K562 (cell line): ENCODE measurements around the gene PDE9A. TPM values are rescaled to one million over a fixed set of nuclear protein-coding genes. Genes with fewer than 3 reads are reported as not detected.

ENCODE experiments used
- ARID2 ChIP-seq: fragments of 450-650 bp; IDR thresholded peaks from 2 replicates; pipeline ENCODE4 v1.6.1; 2017; ENCODE audit warnings: antibody characterized with exemption, mild to moderate bottlenecking
- ARNT ChIP-seq, 2 experiments: fragments of 450-650 bp; IDR thresholded peaks; 2 replicates each; pipeline ENCODE4 v1.6.1; 2016; ENCODE audit warnings: mild to moderate bottlenecking in 1 of 2
- ELF4 ChIP-seq: fragments of 450-650 bp; formaldehyde crosslinking; IDR thresholded peaks from 2 replicates; pipeline ENCODE4 v1.4.0; 2022; ENCODE audit warnings: missing genetic modification characterization
- HDAC1 ChIP-seq, 2 experiments: fragments of 450-650 bp; IDR thresholded peaks; 2 replicates each; pipeline ENCODE4 v1.6.1; 2016 to 2017; ENCODE audit warnings: inconsistent platforms in 1 of 2, mild to moderate bottlenecking in 1 of 2, moderate library complexity in 1 of 2
- KLF1 ChIP-seq: fragments of 450-650 bp; IDR thresholded peaks from 2 replicates; pipeline ENCODE4 v1.6.1; 2016; ENCODE audit warnings: missing genetic modification characterization, missing compliant biosample characterization
- KLF16 ChIP-seq: IDR thresholded peaks from 2 replicates; pipeline ENCODE4 v1.6.1; 2016; ENCODE audit warnings: antibody characterized with exemption
- MTA2 ChIP-seq: fragments of 450-650 bp; IDR thresholded peaks from 2 replicates; pipeline ENCODE4 v1.6.1; 2016; ENCODE audit warnings: low read depth
- NCOA4 ChIP-seq: fragments of 450-650 bp; IDR thresholded peaks from 2 replicates; pipeline ENCODE4 v1.6.1; 2018; ENCODE audit warnings: mild to moderate bottlenecking; ENCODE audit not compliant: partially characterized antibody
- PHB ChIP-seq: fragments of 250-450 bp; sonication (Bioruptor Pico); IDR thresholded peaks from 2 replicates; pipeline ENCODE4 v1.5.0; 2021
- SLC30A9 ChIP-seq: fragments of 250-450 bp; sonication (Bioruptor Pico); IDR thresholded peaks from 2 replicates; pipeline ENCODE4 v1.8.0; 2022; ENCODE audit warnings: mild to moderate bottlenecking, moderate library complexity
- SMARCA5 ChIP-seq: fragments of 450-650 bp; IDR thresholded peaks from 2 replicates; pipeline ENCODE4 v1.6.1; 2016
- TRIM24 ChIP-seq, 2 experiments: fragments of 450-650 bp; IDR thresholded peaks; 2 replicates each; pipeline ENCODE4 v1.6.1; 2016
- polyA plus RNA-seq, 8 experiments: library from polyadenylated mRNA; depleted of rRNA in 4 of 8; stranded (reverse) in 5 of 8; unstranded in 3 of 8; fragments of >200 nt; fragmentation: Nextera tagmentation in 2 of 8; fragmentation: Illumina TruSeq in 1 of 8; extraction: Ambion mirVana in 2 of 8; extraction: Trizol in 1 of 8; gene quantifications; 2 replicates each; pipeline versions ENCODE4 v1.2.1 to v1.2.3, GENCODE V29; 2011 to 2014; ENCODE audit warnings: inconsistent platforms in 1 of 8, missing spikeins in 1 of 8
- total RNA-seq, 7 experiments: library from RNA; depleted of rRNA in 6 of 7; stranded (reverse); fragments of >200 nt in 6 of 7; fragmentation: Illumina TruSeq in 2 of 7; extraction: Trizol in 2 of 7; gene quantifications; 2 replicates each; pipeline versions ENCODE4 v1.2.1 to v1.2.3, GENCODE V29; 2011 to 2021; ENCODE audit warnings: low replicate concordance in 1 of 7
- TF ChIP-seq, protein P1 (sequence below): IDR thresholded peaks from 2 replicates; pipeline ENCODE4 v1.6.1; 2012; ENCODE audit warnings: low read depth, low read length, improper control_type of control experiment, borderline replicate concordance
- TF ChIP-seq, protein P2 (sequence below): fragments of 250-450 bp; sonication (Bioruptor Pico); IDR thresholded peaks from 2 replicates; pipeline ENCODE4 v1.9.0; 2021; ENCODE audit warnings: mild to moderate bottlenecking
- TF ChIP-seq, protein P3 (sequence below): sonication (generic); formaldehyde crosslinking; IDR thresholded peaks from 2 replicates; pipeline ENCODE4 v1.9.0; 2022; ENCODE audit warnings: mild to moderate bottlenecking, missing genetic modification reagents
- TF ChIP-seq, protein P4 (sequence below): sonication (generic); formaldehyde crosslinking; IDR thresholded peaks from 2 replicates; pipeline ENCODE4 v1.8.0; 2023; ENCODE audit warnings: mild to moderate bottlenecking, missing genetic modification reagents

Gene PDE9A
- total and polyA plus RNA-seq, 9 of the 15 experiments (the other 6 are each of a cell fraction or from before 2014, with no cell fraction given): 0.07 to 0.27 TPM; not detected in 7

DNA sequence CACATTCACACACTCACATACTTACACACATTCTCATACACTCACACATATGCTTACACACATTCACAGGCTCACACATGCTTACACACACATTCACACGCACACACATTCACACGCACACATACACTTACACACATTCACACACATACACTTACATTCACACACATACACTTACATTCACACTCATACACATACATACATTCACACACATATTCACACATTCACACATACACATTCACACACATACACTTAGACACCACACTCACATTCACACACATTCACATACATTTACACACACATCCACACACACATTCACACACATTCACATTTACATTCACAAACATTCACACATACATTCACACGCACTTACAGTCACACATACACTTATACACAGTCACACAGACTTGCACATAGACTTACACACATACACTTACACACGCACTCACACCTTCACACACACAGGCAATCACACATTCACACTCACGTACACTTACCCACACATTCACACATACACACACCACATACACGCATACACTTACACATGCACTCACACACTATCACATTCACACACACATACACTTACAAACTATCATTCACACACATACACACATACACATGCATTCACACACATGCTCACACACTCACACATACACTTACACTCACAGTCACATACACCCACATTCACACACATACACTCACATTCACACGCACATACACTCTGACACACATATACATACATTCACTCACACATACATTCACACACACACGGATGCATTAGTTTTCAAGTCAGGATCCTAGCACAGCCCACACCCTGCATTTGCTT is 16.8 kb downstream of the PDE9A start (continued):
- TF ChIP-seq ARID2 (peak; percentile 30; the same call in 1 of the 2 replicates), MTA2 (no peak), KLF16 (no peak), HDAC1 (IDR thresholded peaks at IDR 0.05) (peak in 1 of 2 experiments; percentile 21; a peak in 2 of 4 replicates), NCOA4 (peak; percentile 60), TRIM24 (IDR thresholded peaks at IDR 0.05) (0 out of 4 replicates have a peak, but pooled peaks of 1 of the 2 experiments have one; percentile 8), SMARCA5 (0 out of 2 replicates have a peak, but pooled peaks have one; percentile 35), ELF4 (CRISPR knock-in tag) (peak; percentile 51; the same call in 1 of the 2 replicates), KLF1 (tag) (no peak), PHB (no peak), ARNT (IDR thresholded peaks at IDR 0.05) (no peak), SLC30A9 (CRISPR knock-in tag) (no peak)
- TF ChIP-seq, protein P1, sequence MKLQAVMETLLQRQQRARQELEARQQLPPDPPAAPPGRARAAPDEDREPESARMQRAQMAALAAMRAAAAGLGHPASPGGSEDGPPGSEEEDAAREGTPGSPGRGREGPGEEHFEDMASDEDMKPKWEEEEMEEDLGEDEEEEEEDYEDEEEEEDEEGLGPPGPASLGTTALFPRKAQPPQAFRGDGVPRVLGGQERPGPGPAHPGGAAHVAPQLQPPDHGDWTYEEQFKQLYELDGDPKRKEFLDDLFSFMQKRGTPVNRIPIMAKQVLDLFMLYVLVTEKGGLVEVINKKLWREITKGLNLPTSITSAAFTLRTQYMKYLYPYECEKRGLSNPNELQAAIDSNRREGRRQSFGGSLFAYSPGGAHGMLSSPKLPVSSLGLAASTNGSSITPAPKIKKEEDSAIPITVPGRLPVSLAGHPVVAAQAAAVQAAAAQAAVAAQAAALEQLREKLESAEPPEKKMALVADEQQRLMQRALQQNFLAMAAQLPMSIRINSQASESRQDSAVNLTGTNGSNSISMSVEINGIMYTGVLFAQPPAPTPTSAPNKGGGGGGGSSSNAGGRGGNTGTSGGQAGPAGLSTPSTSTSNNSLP: no peak
- TF ChIP-seq, protein P2, sequence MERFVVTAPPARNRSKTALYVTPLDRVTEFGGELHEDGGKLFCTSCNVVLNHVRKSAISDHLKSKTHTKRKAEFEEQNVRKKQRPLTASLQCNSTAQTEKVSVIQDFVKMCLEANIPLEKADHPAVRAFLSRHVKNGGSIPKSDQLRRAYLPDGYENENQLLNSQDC (CRISPR knock-in tag): no peak
- TF ChIP-seq, protein P3, sequence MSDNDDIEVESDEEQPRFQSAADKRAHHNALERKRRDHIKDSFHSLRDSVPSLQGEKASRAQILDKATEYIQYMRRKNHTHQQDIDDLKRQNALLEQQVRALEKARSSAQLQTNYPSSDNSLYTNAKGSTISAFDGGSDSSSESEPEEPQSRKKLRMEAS: no peak
- TF ChIP-seq, protein P4, sequence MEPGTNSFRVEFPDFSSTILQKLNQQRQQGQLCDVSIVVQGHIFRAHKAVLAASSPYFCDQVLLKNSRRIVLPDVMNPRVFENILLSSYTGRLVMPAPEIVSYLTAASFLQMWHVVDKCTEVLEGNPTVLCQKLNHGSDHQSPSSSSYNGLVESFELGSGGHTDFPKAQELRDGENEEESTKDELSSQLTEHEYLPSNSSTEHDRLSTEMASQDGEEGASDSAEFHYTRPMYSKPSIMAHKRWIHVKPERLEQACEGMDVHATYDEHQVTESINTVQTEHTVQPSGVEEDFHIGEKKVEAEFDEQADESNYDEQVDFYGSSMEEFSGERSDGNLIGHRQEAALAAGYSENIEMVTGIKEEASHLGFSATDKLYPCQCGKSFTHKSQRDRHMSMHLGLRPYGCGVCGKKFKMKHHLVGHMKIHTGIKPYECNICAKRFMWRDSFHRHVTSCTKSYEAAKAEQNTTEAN (CRISPR knock-in tag): peak; percentile 95
